ENCODE data around the gene MAGI1.

The MAGI1 gene

DNA sequence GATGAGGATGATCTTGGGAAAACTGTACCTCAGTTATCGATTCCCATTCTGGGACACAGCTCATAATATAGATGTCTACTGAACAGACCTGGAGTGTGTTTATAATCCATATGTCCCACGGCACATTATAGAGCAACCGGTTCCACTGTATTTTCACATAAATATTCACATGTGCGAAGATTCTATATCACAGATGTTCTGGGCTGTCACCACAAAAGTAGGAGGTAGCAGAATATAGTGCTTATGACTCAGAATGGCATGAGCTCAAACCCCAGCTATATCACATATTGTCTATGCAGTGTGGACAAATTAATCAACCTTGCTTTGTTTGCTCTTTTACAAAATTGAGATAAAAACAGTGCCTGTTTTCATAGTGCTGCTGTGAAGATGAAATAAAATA lies 710.6 kb downstream of the MAGI1 start:
- H3K4ac ChIP-seq (ENCODE audit: low read depth in 1 of 2, low read length in 2 of 2), result no peak overlapping the region
- peaks cover 4 to 31% of the 10 kb centered on the region in 2 experiments for H3K27me3 ChIP-seq (ENCODE audit: control insufficient read depth in 1 of 2, insufficient read depth in 1 of 2, low read length in 2 of 2)
- H3K4me2 ChIP-seq (ENCODE audit: low read length, poor library complexity, severe bottlenecking), result no peak overlapping the region
- no peak overlapping the region for H4K8ac ChIP-seq (ENCODE audit: low read length)
- H3K9ac ChIP-seq (ENCODE audit: low read length), result no peak overlapping the region
- no peak overlapping the region for H2BK120ac ChIP-seq (ENCODE audit: low read depth, low read length)
- no peak for DNase-seq
- no peaks in the 10 kb centered on the region for H3K36me3 ChIP-seq (ENCODE audit: control insufficient read depth in 1 of 2, insufficient read depth in 2 of 2, low read depth in 1 of 2, low read length in 2 of 2)
- no peak overlapping the region for H3K14ac ChIP-seq (ENCODE audit: low read length in 2 of 2)
- no peak overlapping the region for H3K27ac ChIP-seq (ENCODE audit: low read length, poor library complexity, severe bottlenecking)
- no peak overlapping the region for H3K18ac ChIP-seq (ENCODE audit: low read depth in 1 of 2, low read length in 2 of 2)
- no peak overlapping the region for H2BK12ac ChIP-seq (ENCODE audit: low read length in 2 of 2)
- no peak overlapping the region for H4K91ac ChIP-seq (ENCODE audit: low read length)
- no peak overlapping the region for H2BK15ac ChIP-seq (ENCODE audit: low read depth, poor library complexity, severe bottlenecking)
- no peaks in the 10 kb centered on the region for H3K4me1 ChIP-seq (ENCODE audit: control insufficient read depth, insufficient read depth, low read depth, low read length)
- no peak overlapping the region for H3K23ac ChIP-seq (ENCODE audit: low read length in 2 of 2)
- H2BK5ac ChIP-seq (ENCODE audit: low read depth, low read length, poor library complexity, severe bottlenecking), result no peak overlapping the region
- H3K4me3 ChIP-seq (ENCODE audit: insufficient read depth in 1 of 2, low read depth in 1 of 2, low read length in 2 of 2), result no peak overlapping the region
- H2AK5ac ChIP-seq (ENCODE audit: low read length, severe bottlenecking), result no peak overlapping the region
- H3K79me1 ChIP-seq (replicated peaks; ENCODE audit: low read length, poor library complexity, severe bottlenecking), result no peaks in the 10 kb centered on the region
- H2AFZ ChIP-seq (ENCODE audit: low read depth, low read length), result no peak overlapping the region
- H3K9me3 ChIP-seq (ENCODE audit: control insufficient read depth, low read length), result no peaks in the 10 kb centered on the region
- WGBS, result 100% methylated on average over 1 of the region's 4 CpGs

DNA sequence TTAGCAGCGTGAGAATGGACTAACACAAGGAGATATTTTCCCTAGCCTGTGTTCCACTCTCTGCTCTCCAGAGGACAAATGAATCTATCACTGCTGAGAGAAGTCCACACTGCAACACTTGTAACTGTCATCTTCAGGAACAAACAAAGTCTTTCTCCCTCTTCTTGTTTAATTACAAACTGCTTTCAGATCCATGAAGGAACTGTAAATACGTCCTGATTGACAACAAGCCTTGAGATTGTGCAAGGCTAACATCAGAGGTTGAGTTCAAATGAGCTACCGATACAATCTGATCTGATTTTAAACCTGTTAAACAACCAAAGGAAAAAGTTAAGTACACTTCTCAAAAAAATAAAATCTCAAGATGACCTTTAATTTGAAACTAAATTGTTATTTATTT lies 712.1 kb downstream of the MAGI1 start:
- DNase-seq, result no peak
- no peaks in the 10 kb centered on the region for H3K36me3 ChIP-seq (ENCODE audit: control insufficient read depth in 1 of 2, insufficient read depth in 2 of 2, low read depth in 1 of 2, low read length in 2 of 2)
- H3K4me2 ChIP-seq (ENCODE audit: low read length, poor library complexity, severe bottlenecking), result no peak overlapping the region
- H2BK12ac ChIP-seq (ENCODE audit: low read length in 2 of 2), result no peak overlapping the region
- H3K9me3 ChIP-seq (ENCODE audit: control insufficient read depth, low read length), result no peaks in the 10 kb centered on the region
- H3K23ac ChIP-seq (ENCODE audit: low read length in 2 of 2), result no peak overlapping the region
- no peak overlapping the region for H2BK15ac ChIP-seq (ENCODE audit: low read depth, poor library complexity, severe bottlenecking)
- no peak overlapping the region for H2AFZ ChIP-seq (ENCODE audit: low read depth, low read length)
- H2AK5ac ChIP-seq (ENCODE audit: low read length, severe bottlenecking), result no peak overlapping the region
- H3K4ac ChIP-seq (ENCODE audit: low read depth in 1 of 2, low read length in 2 of 2), result no peak overlapping the region
- peaks cover 4 to 24% of the 10 kb centered on the region in 2 experiments for H3K27me3 ChIP-seq (ENCODE audit: control insufficient read depth in 1 of 2, insufficient read depth in 1 of 2, low read length in 2 of 2)
- H3K9ac ChIP-seq (ENCODE audit: low read length), result no peak overlapping the region
- no peak overlapping the region for H2BK120ac ChIP-seq (ENCODE audit: low read depth, low read length)
- no peak overlapping the region for H3K14ac ChIP-seq (ENCODE audit: low read length in 2 of 2)
- H3K27ac ChIP-seq (ENCODE audit: low read length, poor library complexity, severe bottlenecking), result no peak overlapping the region
- WGBS, result 75% methylated on average over 3 of the region's 3 CpGs
- H3K4me3 ChIP-seq (ENCODE audit: insufficient read depth in 1 of 2, low read depth in 1 of 2, low read length in 2 of 2), result no peak overlapping the region
- no peak overlapping the region for H4K91ac ChIP-seq (ENCODE audit: low read length)
- H3K79me1 ChIP-seq (replicated peaks; ENCODE audit: low read length, poor library complexity, severe bottlenecking), result no peaks in the 10 kb centered on the region
- H4K8ac ChIP-seq (ENCODE audit: low read length), result no peak overlapping the region
- no peak overlapping the region for H2BK5ac ChIP-seq (ENCODE audit: low read depth, low read length, poor library complexity, severe bottlenecking)
- no peaks in the 10 kb centered on the region for H3K4me1 ChIP-seq (ENCODE audit: control insufficient read depth, insufficient read depth, low read depth, low read length)
- no peak overlapping the region for H3K18ac ChIP-seq (ENCODE audit: low read depth in 1 of 2, low read length in 2 of 2)

DNA sequence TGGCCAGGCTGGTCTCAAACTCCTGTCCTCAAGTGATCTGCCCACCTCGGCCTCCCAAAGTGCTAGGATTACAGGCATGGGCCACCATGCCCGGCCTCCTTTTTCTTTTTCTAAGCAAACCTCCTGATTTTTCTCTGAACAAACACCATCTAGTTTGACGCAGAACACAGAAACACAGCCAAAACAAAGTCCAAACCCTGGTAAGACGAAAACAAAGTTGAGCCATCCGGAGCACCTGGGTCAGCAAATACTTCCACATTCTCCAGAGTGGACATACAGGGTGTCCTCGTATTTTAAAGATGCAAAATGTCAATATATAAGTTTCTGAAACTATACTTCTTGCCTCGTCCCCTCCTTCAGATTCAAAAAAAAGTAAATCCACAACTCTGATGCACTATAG lies 715.8 kb downstream of the MAGI1 start:
- Histone ChIP-seq H2BK12ac (ENCODE audit: low read length in 2 of 2) (no peak overlapping the region), H3K79me1 (replicated peaks; ENCODE audit: low read length, poor library complexity, severe bottlenecking) (no peaks in the 10 kb centered on the region), H3K36me3 (ENCODE audit: control insufficient read depth in 1 of 2, insufficient read depth in 2 of 2, low read depth in 1 of 2, low read length in 2 of 2) (no peaks in the 10 kb centered on the region), H2AK5ac (ENCODE audit: low read length, severe bottlenecking) (no peak overlapping the region), H2BK5ac (ENCODE audit: low read depth, low read length, poor library complexity, severe bottlenecking) (no peak overlapping the region), H2AFZ (ENCODE audit: low read depth, low read length) (no peak overlapping the region), H3K27me3 (ENCODE audit: control insufficient read depth in 1 of 2, insufficient read depth in 1 of 2, low read length in 2 of 2) (peaks cover 2 to 5% of the 10 kb centered on the region in 2 experiments), H2BK15ac (ENCODE audit: low read depth, poor library complexity, severe bottlenecking) (no peak overlapping the region), H3K9ac (ENCODE audit: low read length) (no peak overlapping the region), H3K9me3 (ENCODE audit: control insufficient read depth, low read length) (peaks cover 10% of the 10 kb centered on the region), H3K4me2 (ENCODE audit: low read length, poor library complexity, severe bottlenecking) (no peak overlapping the region), H3K23ac (ENCODE audit: low read length in 2 of 2) (no peak overlapping the region), H3K4me1 (ENCODE audit: control insufficient read depth, insufficient read depth, low read depth, low read length) (no peaks in the 10 kb centered on the region), H4K91ac (ENCODE audit: low read length) (no peak overlapping the region), H3K14ac (ENCODE audit: low read length in 2 of 2) (no peak overlapping the region), H3K27ac (ENCODE audit: low read length, poor library complexity, severe bottlenecking) (no peak overlapping the region), H4K8ac (ENCODE audit: low read length) (no peak overlapping the region), H2BK120ac (ENCODE audit: low read depth, low read length) (no peak overlapping the region), H3K4ac (ENCODE audit: low read depth in 1 of 2, low read length in 2 of 2) (no peak overlapping the region), H3K18ac (ENCODE audit: low read depth in 1 of 2, low read length in 2 of 2) (no peak overlapping the region), H3K4me3 (ENCODE audit: insufficient read depth in 1 of 2, low read depth in 1 of 2, low read length in 2 of 2) (no peak overlapping the region)
- 88% methylated on average over 5 of the region's 7 CpGs for WGBS
- no peak for DNase-seq

DNA sequence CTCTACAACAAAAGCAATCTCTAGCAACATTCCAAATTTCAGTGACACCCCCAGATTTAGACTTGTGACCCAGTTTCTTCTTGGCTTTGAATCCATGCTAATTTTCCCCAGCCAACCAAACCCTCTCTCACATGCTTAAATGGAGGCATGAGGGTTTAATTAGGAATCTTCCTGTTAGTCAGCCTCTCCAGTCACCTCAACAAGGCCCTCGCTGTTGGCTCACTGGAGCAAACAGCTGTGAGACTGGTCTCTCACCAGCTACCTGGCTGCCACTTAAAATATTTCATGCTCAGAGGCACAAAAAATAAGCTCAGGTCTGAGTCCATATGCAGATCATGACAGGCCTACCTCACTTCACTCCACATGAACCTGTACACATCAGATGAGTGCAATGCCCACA lies 720.5 kb downstream of the MAGI1 start:
- no peaks in the 10 kb centered on the region for H3K4me1 ChIP-seq (ENCODE audit: control insufficient read depth, insufficient read depth, low read depth, low read length)
- no peaks in the 10 kb centered on the region for H3K36me3 ChIP-seq (ENCODE audit: control insufficient read depth in 1 of 2, insufficient read depth in 2 of 2, low read depth in 1 of 2, low read length in 2 of 2)
- H4K8ac ChIP-seq (ENCODE audit: low read length), result no peak overlapping the region
- no peak overlapping the region for H4K91ac ChIP-seq (ENCODE audit: low read length)
- H3K27me3 ChIP-seq (ENCODE audit: control insufficient read depth in 1 of 2, insufficient read depth in 1 of 2, low read length in 2 of 2), result peaks cover 0 to 2% of the 10 kb centered on the region in 2 experiments
- no peak overlapping the region for H2BK5ac ChIP-seq (ENCODE audit: low read depth, low read length, poor library complexity, severe bottlenecking)
- H3K14ac ChIP-seq (ENCODE audit: low read length in 2 of 2), result no peak overlapping the region
- H2AFZ ChIP-seq (ENCODE audit: low read depth, low read length), result no peak overlapping the region
- no peak overlapping the region for H2BK120ac ChIP-seq (ENCODE audit: low read depth, low read length)
- H2AK5ac ChIP-seq (ENCODE audit: low read length, severe bottlenecking), result no peak overlapping the region
- H3K79me1 ChIP-seq (replicated peaks; ENCODE audit: low read length, poor library complexity, severe bottlenecking), result no peaks in the 10 kb centered on the region
- H2BK15ac ChIP-seq (ENCODE audit: low read depth, poor library complexity, severe bottlenecking), result no peak overlapping the region
- no peak overlapping the region for H2BK12ac ChIP-seq (ENCODE audit: low read length in 2 of 2)
- DNase-seq, result no peak
- H3K9me3 ChIP-seq (ENCODE audit: control insufficient read depth, low read length), result peaks cover 10% of the 10 kb centered on the region
- no peak overlapping the region for H3K23ac ChIP-seq (ENCODE audit: low read length in 2 of 2)
- no peak overlapping the region for H3K18ac ChIP-seq (ENCODE audit: low read depth in 1 of 2, low read length in 2 of 2)
- no peak overlapping the region for H3K9ac ChIP-seq (ENCODE audit: low read length)
- no peak overlapping the region for H3K27ac ChIP-seq (ENCODE audit: low read length, poor library complexity, severe bottlenecking)
- H3K4me2 ChIP-seq (ENCODE audit: low read length, poor library complexity, severe bottlenecking), result no peak overlapping the region
- H3K4ac ChIP-seq (ENCODE audit: low read depth in 1 of 2, low read length in 2 of 2), result no peak overlapping the region
- WGBS, result 96% methylated on average over 1 of the region's 1 CpG
- H3K4me3 ChIP-seq (ENCODE audit: insufficient read depth in 1 of 2, low read depth in 1 of 2, low read length in 2 of 2), result no peak overlapping the region
